ENCODE results near the gene AASDH. TPM values are rescaled to one million over a fixed set of nuclear protein-coding genes. Genes with fewer than 3 reads are reported as not detected.
A peak's percentile ranks its signal among the peaks of the same experiment; 100 is the strongest.
"Not testable (repeated sequence)": the region's sequence is repeated elsewhere in the genome, so short reads cannot be mapped to it uniquely, and the experiment has no call there.

Gene AASDH
- total RNA-seq, 2 experiments from 2014 or later, result 12.0 to 16.6 TPM

GRCh38 chr4:56386091-56386490 lies 1.2 kb downstream of the AASDH start:
- Mint-ChIP-seq H3K4me1 (ENCODE audit: low read depth) (peaks cover 28% of the 10 kb centered on the region), H3K27ac (peak overlapping the region; percentile 62), H3K4me3 (peak overlapping the region; percentile 93), H3K36me3 (peaks cover 10% of the 10 kb centered on the region), H3K9me3 (no peaks in the 10 kb centered on the region), H3K27me3 (no peaks in the 10 kb centered on the region)
- CTCF ChIA-PET, result interaction anchor here (1.8 kb wide), 1 partner anchor 450 kb away, joined by 9 read pairs; no protein-coding TSS in a partner anchor
- POLR2A ChIA-PET, result interaction anchor here (1.7 to 2.6 kb wide), 5 partner anchors 37 to 592 kb away, joined by 3 to 75 read pairs (median 19); partner anchors contain the start of genes CEP135, NOA1, PAICS and POLR2B
- intact Hi-C loops (cut with micrococcal nuclease), result loop anchor here (2.0 to 5.0 kb wide), 3 partner anchors 296 to 591 kb away; partner anchors contain the start of genes HOPX, NOA1 and REST
- no peak for DNase-seq

- Mint-ChIP-seq H3K36me3 (peaks cover 4% of the 10 kb centered on the region), H3K27me3 (no peaks in the 10 kb centered on the region), H3K4me3 (no peak overlapping the region), H3K4me1 (ENCODE audit: low read depth) (no peaks in the 10 kb centered on the region), H3K9me3 (no peaks in the 10 kb centered on the region), H3K27ac (no peak overlapping the region)
- POLR2A ChIA-PET, result interaction anchor here (1.1 kb wide), 1 partner anchor 12 kb away, joined by 4 read pairs; the partner anchor contains the start of gene AASDH
- no peak for DNase-seq
- intact Hi-C loops (cut with micrococcal nuclease), result no loop called here
- CTCF ChIA-PET, result no interaction called here
Observed at GRCh38 chr4:56375458-56375857, 11.8 kb downstream of the AASDH start.

GRCh38 chr4:56374956-56375355 lies 12.3 kb downstream of the AASDH start:
- intact Hi-C loops (cut with micrococcal nuclease), result no loop called here
- H3K9me3 Mint-ChIP-seq, result no peaks in the 10 kb centered on the region
- peaks cover 4% of the 10 kb centered on the region for H3K36me3 Mint-ChIP-seq
- no peak overlapping the region for H3K4me3 Mint-ChIP-seq
- POLR2A ChIA-PET, result interaction anchor here (1.1 kb wide), 1 partner anchor 12 kb away, joined by 4 read pairs; the partner anchor contains the start of gene AASDH
- no peak overlapping the region for H3K27ac Mint-ChIP-seq
- no peaks in the 10 kb centered on the region for H3K27me3 Mint-ChIP-seq
- no peak for DNase-seq
- CTCF ChIA-PET, result no interaction called here
- no peaks in the 10 kb centered on the region for H3K4me1 Mint-ChIP-seq (ENCODE audit: low read depth)

- H3K36me3 Mint-ChIP-seq, result peaks cover 18% of the 10 kb centered on the region
- no peak overlapping the region for H3K4me3 Mint-ChIP-seq
- CTCF ChIA-PET, result no interaction called here
- POLR2A ChIA-PET, result no interaction called here
- H3K27ac Mint-ChIP-seq, result no peak overlapping the region
- H3K27me3 Mint-ChIP-seq, result no peaks in the 10 kb centered on the region
- H3K4me1 Mint-ChIP-seq (ENCODE audit: low read depth), result no peaks in the 10 kb centered on the region
- H3K9me3 Mint-ChIP-seq, result no peaks in the 10 kb centered on the region
- no peak for DNase-seq
- intact Hi-C loops (cut with micrococcal nuclease), result no loop called here
Observed at GRCh38 chr4:56372774-56373173, 14.5 kb downstream of the AASDH start.

- CTCF ChIA-PET, result interaction anchor here (1.3 kb wide), 1 partner anchor 52 kb away, joined by 3 read pairs; no protein-coding TSS in a partner anchor
- H3K4me3 Mint-ChIP-seq, result no peak overlapping the region
- POLR2A ChIA-PET, result no interaction called here
Observed at GRCh38 chr4:56371426-56372220, 15.7 kb downstream of the AASDH start.

GRCh38 chr4:56370377-56370776 lies 16.9 kb downstream of the AASDH start:
- H3K4me1 Mint-ChIP-seq (ENCODE audit: low read depth), result no peaks in the 10 kb centered on the region
- no peak overlapping the region for H3K4me3 Mint-ChIP-seq
- H3K27ac Mint-ChIP-seq, result no peak overlapping the region
- H3K9me3 Mint-ChIP-seq, result peaks cover 2% of the 10 kb centered on the region
- CTCF ChIA-PET, result no interaction called here
- POLR2A ChIA-PET, result no interaction called here
- no peaks in the 10 kb centered on the region for H3K27me3 Mint-ChIP-seq
- intact Hi-C loops (cut with micrococcal nuclease), result no loop called here
- H3K36me3 Mint-ChIP-seq, result peaks cover 18% of the 10 kb centered on the region
- DNase-seq, result no peak

More at GRCh38 chr4:56371426-56372220, 15.7 kb downstream of the AASDH start:
- Mint-ChIP-seq H3K27me3 (no peaks in the 10 kb centered on the region), H3K36me3 (peaks cover 18% of the 10 kb centered on the region), H3K4me1 (ENCODE audit: low read depth) (no peaks in the 10 kb centered on the region), H3K27ac (no peak overlapping the region), H3K9me3 (no peaks in the 10 kb centered on the region)
- DNase-seq, result no peak
- intact Hi-C loops (cut with micrococcal nuclease), result no loop called here

- H3K9me3 Mint-ChIP-seq; H3K27ac Mint-ChIP-seq; H3K4me3 Mint-ChIP-seq; H3K27me3 Mint-ChIP-seq; DNase-seq; CTCF ChIA-PET; intact Hi-C loops (cut with micrococcal nuclease); H3K4me1 Mint-ChIP-seq (ENCODE audit: low read depth); POLR2A ChIA-PET: not testable (repeated sequence)
- H3K36me3 Mint-ChIP-seq, result peaks cover 31% of the 10 kb centered on the region
Observed at GRCh38 chr4:56362981-56363380, 24.3 kb downstream of the AASDH start.

GRCh38 chr4:56360071-56360470 lies 27.2 kb downstream of the AASDH start:
- Mint-ChIP-seq H3K4me1 (ENCODE audit: low read depth) (no peaks in the 10 kb centered on the region), H3K36me3 (peaks cover 27% of the 10 kb centered on the region), H3K27me3 (no peaks in the 10 kb centered on the region), H3K9me3 (no peaks in the 10 kb centered on the region), H3K4me3 (no peak overlapping the region), H3K27ac (no peak overlapping the region)
- no peak for DNase-seq
- intact Hi-C loops (cut with micrococcal nuclease), result no loop called here
- ChIA-PET POLR2A (no interaction called here), CTCF (no interaction called here)

GRCh38 chr4:56356650-56357049 lies 30.6 kb downstream of the AASDH start:
- Mint-ChIP-seq H3K4me1 (ENCODE audit: low read depth) (no peaks in the 10 kb centered on the region), H3K27me3 (no peaks in the 10 kb centered on the region), H3K4me3 (no peak overlapping the region), H3K9me3 (no peaks in the 10 kb centered on the region), H3K36me3 (peaks cover 12% of the 10 kb centered on the region), H3K27ac (no peak overlapping the region)
- ChIA-PET CTCF (no interaction called here), POLR2A (no interaction called here)
- intact Hi-C loops (cut with micrococcal nuclease), result no loop called here
- DNase-seq, result no peak

GRCh38 chr4:56348576-56348975 lies 38.7 kb downstream of the AASDH start:
- Mint-ChIP-seq H3K27ac (no peak overlapping the region), H3K36me3 (peaks cover 11% of the 10 kb centered on the region), H3K9me3 (no peaks in the 10 kb centered on the region), H3K4me1 (ENCODE audit: low read depth) (no peaks in the 10 kb centered on the region), H3K4me3 (no peak overlapping the region), H3K27me3 (no peaks in the 10 kb centered on the region)
- ChIA-PET CTCF (no interaction called here), POLR2A (no interaction called here)
- intact Hi-C loops (cut with micrococcal nuclease), result no loop called here
- no peak for DNase-seq

- intact Hi-C loops (cut with micrococcal nuclease), result no loop called here
- ChIA-PET CTCF (interaction anchor here (0.7 kb wide), 1 partner anchor 8 kb away, joined by 3 read pairs; no protein-coding TSS in a partner anchor), POLR2A (no interaction called here)
- no peaks in the 10 kb centered on the region for H3K27me3 Mint-ChIP-seq
- no peaks in the 10 kb centered on the region for H3K9me3 Mint-ChIP-seq
- no peak overlapping the region for H3K4me3 Mint-ChIP-seq
- no peaks in the 10 kb centered on the region for H3K4me1 Mint-ChIP-seq (ENCODE audit: low read depth)
- H3K36me3 Mint-ChIP-seq, result peaks cover 17% of the 10 kb centered on the region
- H3K27ac Mint-ChIP-seq, result no peak overlapping the region
- DNase-seq, result no peak
Observed at GRCh38 chr4:56345458-56345857, 41.8 kb downstream of the AASDH start.

- no peak for DNase-seq
- H3K9me3 Mint-ChIP-seq, result no peaks in the 10 kb centered on the region
- ChIA-PET POLR2A (no interaction called here), CTCF (no interaction called here)
- H3K36me3 Mint-ChIP-seq, result peaks cover 18% of the 10 kb centered on the region
- intact Hi-C loops (cut with micrococcal nuclease), result no loop called here
- H3K4me3 Mint-ChIP-seq, result no peak overlapping the region
- H3K4me1 Mint-ChIP-seq (ENCODE audit: low read depth), result no peaks in the 10 kb centered on the region
- no peaks in the 10 kb centered on the region for H3K27me3 Mint-ChIP-seq
- no peak overlapping the region for H3K27ac Mint-ChIP-seq
Observed at GRCh38 chr4:56342746-56343145, 44.5 kb downstream of the AASDH start.

GRCh38 chr4:56330691-56331090 lies 56.6 kb downstream of the AASDH start:
- Mint-ChIP-seq H3K27me3 (no peaks in the 10 kb centered on the region), H3K27ac (no peak overlapping the region), H3K4me3 (no peak overlapping the region), H3K4me1 (ENCODE audit: low read depth) (no peaks in the 10 kb centered on the region), H3K36me3 (peaks cover 2% of the 10 kb centered on the region), H3K9me3 (peaks cover 8% of the 10 kb centered on the region)
- ChIA-PET POLR2A (no interaction called here), CTCF (no interaction called here)
- intact Hi-C loops (cut with micrococcal nuclease), result no loop called here
- no peak for DNase-seq

All from activated CD4-positive, alpha-beta memory T cell treated with anti-CD3 and anti-CD28 coated beads for 36 hours (primary cell).